ENCODE data around the gene DYTN.

GRCh38 chr2:206665251-206665650 is 52.9 kb downstream of the DYTN start:
- TF ChIP-seq CTCF (IDR thresholded peaks at IDR 0.05) (no peak), MXI1 (IDR thresholded peaks at IDR 0.05; ENCODE audit: low read depth, low read length) (no peak), ZBTB33 (IDR thresholded peaks at IDR 0.05; ENCODE audit: borderline replicate concordance, low read depth) (no peak), POLR2AphosphoS5 (IDR thresholded peaks at IDR 0.05; ENCODE audit: low read depth, low read length) (no peak), USF1 (IDR thresholded peaks at IDR 0.05; ENCODE audit: borderline replicate concordance, low read depth) (no peak), GATA2 (CRISPR knock-in tag; IDR thresholded peaks at IDR 0.05) (no peak), EZH2phosphoT487 (IDR thresholded peaks at IDR 0.05; ENCODE audit: borderline replicate concordance, low read depth) (no peak), YY1 (IDR thresholded peaks at IDR 0.05; ENCODE audit: low read depth) (no peak), EP300 (IDR thresholded peaks at IDR 0.05; ENCODE audit: borderline replicate concordance in 1 of 2, low read depth in 1 of 2, low read length in 1 of 2) (no peak), RXRA (IDR thresholded peaks at IDR 0.05; ENCODE audit: borderline replicate concordance, low read depth) (no peak)
